ENCODE results near the gene ABCA3.
"Not testable (repeated sequence)": the region's sequence is repeated elsewhere in the genome, so short reads cannot be mapped to it uniquely, and the experiment has no call there.

Gene ABCA3

GRCh38 chr16:2250652-2251295, 89.8 kb downstream of the ABCA3 start:
- DNase-seq, result peak in 1 of 2 experiments; percentile 58

GRCh38 chr16:2246301-2246885, 94.1 kb downstream of the ABCA3 start:
- DNase-seq, result no peak

- no peak for DNase-seq
Measured at GRCh38 chr16:2244926-2245795, 95.4 kb downstream of the ABCA3 start.

GRCh38 chr16:2244301-2244700, 96.2 kb downstream of the ABCA3 start:
- DNase-seq, result peak in 1 of 2 experiments; percentile 52

- no peak for DNase-seq
Measured at GRCh38 chr16:2243781-2244180, 96.7 kb downstream of the ABCA3 start.

GRCh38 chr16:2243031-2243528, 97.4 kb downstream of the ABCA3 start:
- DNase-seq, result no peak

- DNase-seq, result no peak
Measured at GRCh38 chr16:2242598-2242997, 97.9 kb downstream of the ABCA3 start.

- not testable (repeated sequence) for DNase-seq
Measured at GRCh38 chr16:2240331-2240730, 100.2 kb downstream of the ABCA3 start.

- DNase-seq, result peak in 1 of 2 experiments; percentile 26
Measured at GRCh38 chr16:2238838-2239675, 101.5 kb downstream of the ABCA3 start.

- DNase-seq, result no peak
Measured at GRCh38 chr16:2238150-2238837, 102.2 kb downstream of the ABCA3 start.

- no peak for DNase-seq
Measured at GRCh38 chr16:2237493-2238149, 102.9 kb downstream of the ABCA3 start.

- DNase-seq, result no peak
Measured at GRCh38 chr16:2237102-2237482, 103.4 kb downstream of the ABCA3 start.

- DNase-seq, result peak in 1 of 2 experiments; percentile 39
Measured at GRCh38 chr16:2236337-2237101, 104.0 kb downstream of the ABCA3 start, which contains the start of gene DNASE1L2. TSS of gene DNASE1L2 (plus strand) at chr16:2236444. CDS start at chr16:2236817, 373 bp downstream.

- DNase-seq, result no peak
Measured at GRCh38 chr16:2235695-2236336, 104.7 kb downstream of the ABCA3 start.

- DNase-seq, result no peak
Measured at GRCh38 chr16:2235234-2235651, 105.3 kb downstream of the ABCA3 start.

GRCh38 chr16:2234813-2235170, 105.7 kb downstream of the ABCA3 start:
- no peak for DNase-seq

- DNase-seq, result no peak
Measured at GRCh38 chr16:2233872-2234812, 106.4 kb downstream of the ABCA3 start.

- no peak for DNase-seq
Measured at GRCh38 chr16:2233046-2233775, 107.3 kb downstream of the ABCA3 start.

All from NCI-H524 (cell line).